ENCODE results near the gene CACNB4. TPM values are rescaled to one million over a fixed set of nuclear protein-coding genes. Genes with fewer than 3 reads are reported as not detected.

CACNB4 gene
- total and polyA plus RNA-seq, 10 of the 15 experiments (the other 5 are each of a cell fraction or from before 2014, with no cell fraction given) = 2.0 to 21.6 (median 9.3) TPM

DNA sequence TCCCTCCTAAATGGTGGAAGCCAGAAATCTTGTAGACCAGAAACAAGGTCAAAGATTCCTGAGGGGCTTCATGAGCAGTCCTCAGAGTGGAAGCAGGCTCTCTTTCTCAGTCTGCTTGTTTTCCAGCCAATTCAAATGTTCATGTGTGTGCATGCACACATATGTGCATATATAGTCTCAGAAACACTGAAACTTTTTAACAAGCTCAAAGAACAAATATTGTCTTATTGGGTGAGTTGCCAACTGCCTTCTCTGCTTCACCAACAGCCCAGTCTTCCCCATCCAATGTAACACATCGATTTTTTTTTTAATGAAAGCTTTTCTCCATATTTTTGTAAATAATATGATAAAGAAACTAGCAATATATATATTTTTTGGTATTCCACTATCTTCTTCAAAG, 3.7 kb downstream of the CACNB4 start:
- Histone ChIP-seq H3K36me3 (ENCODE audit: control insufficient read depth in 2 of 2, insufficient read depth in 2 of 2, low read length in 1 of 2) (no peaks in the 10 kb centered on the region), H3K27me3 (replicated peaks in 1 of 2; ENCODE audit: control insufficient read depth in 2 of 2, insufficient read depth in 2 of 2, low read length in 1 of 2) (peaks cover 5% of the 10 kb centered on the region in 2 experiments; a peak in 2 of 4 replicates), H3K4me1 (ENCODE audit: control insufficient read depth, insufficient read depth, low read length) (peaks cover 8% of the 10 kb centered on the region), H3K4me3 (no peak overlapping the region), H3K9me3 (replicated peaks; ENCODE audit: control insufficient read depth, insufficient read depth, low read length) (no peaks in the 10 kb centered on the region), H4K20me1 (ENCODE audit: control insufficient read depth, insufficient read depth) (no peaks in the 10 kb centered on the region), H3K27ac (ENCODE audit: control insufficient read depth, insufficient read depth) (no peak overlapping the region), H2AFZ (ENCODE audit: control insufficient read depth, low read depth, low read length) (no peak overlapping the region), H3K79me2 (ENCODE audit: control insufficient read depth, insufficient read depth, low read length) (0 out of 2 replicates have a peak, but pooled peaks cover 5% of the 10 kb centered on the region), H3K4me2 (ENCODE audit: control insufficient read depth, insufficient read depth) (no peak overlapping the region), H3K9ac (ENCODE audit: control insufficient read depth, insufficient read depth, low read length) (no peak overlapping the region)
- CTCF ChIA-PET = interaction anchor here (0.7 kb wide), 1 partner anchor 47 kb away, joined by 3 read pairs; no protein-coding TSS in a partner anchor
- 46% methylated on average over 1 of the region's 1 CpG for WGBS (ENCODE audit: insufficient coverage, insufficient replicate concordance, low lambda C conversion rate, missing lambda C conversion rate)
- FAIRE-seq (no peak), DNase-seq (ENCODE audit: low read depth, low spot score) (no peak), ATAC-seq (no peak)
- in situ Hi-C loops (cut with MboI) (no loop called here), intact Hi-C loops (cut with micrococcal nuclease; ENCODE audit: unreplicated experiment) (no loop called here)
- RAD21 ChIA-PET (ENCODE audit: unreplicated experiment) = no interaction called here
- BruUV-seq (replicated peaks) = no TSS peak
- SMC1A ChIA-PET (ENCODE audit: uncharacterized antibody, unreplicated experiment) = no interaction called here
- POLR2A ChIA-PET = no interaction called here
- TF ChIP-seq, protein P1, sequence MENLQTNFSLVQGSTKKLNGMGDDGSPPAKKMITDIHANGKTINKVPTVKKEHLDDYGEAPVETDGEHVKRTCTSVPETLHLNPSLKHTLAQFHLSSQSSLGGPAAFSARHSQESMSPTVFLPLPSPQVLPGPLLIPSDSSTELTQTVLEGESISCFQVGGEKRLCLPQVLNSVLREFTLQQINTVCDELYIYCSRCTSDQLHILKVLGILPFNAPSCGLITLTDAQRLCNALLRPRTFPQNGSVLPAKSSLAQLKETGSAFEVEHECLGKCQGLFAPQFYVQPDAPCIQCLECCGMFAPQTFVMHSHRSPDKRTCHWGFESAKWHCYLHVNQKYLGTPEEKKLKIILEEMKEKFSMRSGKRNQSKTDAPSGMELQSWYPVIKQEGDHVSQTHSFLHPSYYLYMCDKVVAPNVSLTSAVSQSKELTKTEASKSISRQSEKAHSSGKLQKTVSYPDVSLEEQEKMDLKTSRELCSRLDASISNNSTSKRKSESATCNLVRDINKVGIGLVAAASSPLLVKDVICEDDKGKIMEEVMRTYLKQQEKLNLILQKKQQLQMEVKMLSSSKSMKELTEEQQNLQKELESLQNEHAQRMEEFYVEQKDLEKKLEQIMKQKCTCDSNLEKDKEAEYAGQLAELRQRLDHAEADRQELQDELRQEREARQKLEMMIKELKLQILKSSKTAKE (IDR thresholded peaks at IDR 0.05; ENCODE audit: low read depth, poor library complexity, severe bottlenecking) = no peak
- no peak for TF ChIP-seq EED (IDR thresholded peaks at IDR 0.05; ENCODE audit: low read depth)
- TF ChIP-seq, protein P2, sequence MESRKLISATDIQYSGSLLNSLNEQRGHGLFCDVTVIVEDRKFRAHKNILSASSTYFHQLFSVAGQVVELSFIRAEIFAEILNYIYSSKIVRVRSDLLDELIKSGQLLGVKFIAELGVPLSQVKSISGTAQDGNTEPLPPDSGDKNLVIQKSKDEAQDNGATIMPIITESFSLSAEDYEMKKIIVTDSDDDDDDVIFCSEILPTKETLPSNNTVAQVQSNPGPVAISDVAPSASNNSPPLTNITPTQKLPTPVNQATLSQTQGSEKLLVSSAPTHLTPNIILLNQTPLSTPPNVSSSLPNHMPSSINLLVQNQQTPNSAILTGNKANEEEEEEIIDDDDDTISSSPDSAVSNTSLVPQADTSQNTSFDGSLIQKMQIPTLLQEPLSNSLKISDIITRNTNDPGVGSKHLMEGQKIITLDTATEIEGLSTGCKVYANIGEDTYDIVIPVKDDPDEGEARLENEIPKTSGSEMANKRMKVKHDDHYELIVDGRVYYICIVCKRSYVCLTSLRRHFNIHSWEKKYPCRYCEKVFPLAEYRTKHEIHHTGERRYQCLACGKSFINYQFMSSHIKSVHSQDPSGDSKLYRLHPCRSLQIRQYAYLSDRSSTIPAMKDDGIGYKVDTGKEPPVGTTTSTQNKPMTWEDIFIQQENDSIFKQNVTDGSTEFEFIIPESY (IDR thresholded peaks at IDR 0.05) = no peak
- TF ChIP-seq, protein P3, sequence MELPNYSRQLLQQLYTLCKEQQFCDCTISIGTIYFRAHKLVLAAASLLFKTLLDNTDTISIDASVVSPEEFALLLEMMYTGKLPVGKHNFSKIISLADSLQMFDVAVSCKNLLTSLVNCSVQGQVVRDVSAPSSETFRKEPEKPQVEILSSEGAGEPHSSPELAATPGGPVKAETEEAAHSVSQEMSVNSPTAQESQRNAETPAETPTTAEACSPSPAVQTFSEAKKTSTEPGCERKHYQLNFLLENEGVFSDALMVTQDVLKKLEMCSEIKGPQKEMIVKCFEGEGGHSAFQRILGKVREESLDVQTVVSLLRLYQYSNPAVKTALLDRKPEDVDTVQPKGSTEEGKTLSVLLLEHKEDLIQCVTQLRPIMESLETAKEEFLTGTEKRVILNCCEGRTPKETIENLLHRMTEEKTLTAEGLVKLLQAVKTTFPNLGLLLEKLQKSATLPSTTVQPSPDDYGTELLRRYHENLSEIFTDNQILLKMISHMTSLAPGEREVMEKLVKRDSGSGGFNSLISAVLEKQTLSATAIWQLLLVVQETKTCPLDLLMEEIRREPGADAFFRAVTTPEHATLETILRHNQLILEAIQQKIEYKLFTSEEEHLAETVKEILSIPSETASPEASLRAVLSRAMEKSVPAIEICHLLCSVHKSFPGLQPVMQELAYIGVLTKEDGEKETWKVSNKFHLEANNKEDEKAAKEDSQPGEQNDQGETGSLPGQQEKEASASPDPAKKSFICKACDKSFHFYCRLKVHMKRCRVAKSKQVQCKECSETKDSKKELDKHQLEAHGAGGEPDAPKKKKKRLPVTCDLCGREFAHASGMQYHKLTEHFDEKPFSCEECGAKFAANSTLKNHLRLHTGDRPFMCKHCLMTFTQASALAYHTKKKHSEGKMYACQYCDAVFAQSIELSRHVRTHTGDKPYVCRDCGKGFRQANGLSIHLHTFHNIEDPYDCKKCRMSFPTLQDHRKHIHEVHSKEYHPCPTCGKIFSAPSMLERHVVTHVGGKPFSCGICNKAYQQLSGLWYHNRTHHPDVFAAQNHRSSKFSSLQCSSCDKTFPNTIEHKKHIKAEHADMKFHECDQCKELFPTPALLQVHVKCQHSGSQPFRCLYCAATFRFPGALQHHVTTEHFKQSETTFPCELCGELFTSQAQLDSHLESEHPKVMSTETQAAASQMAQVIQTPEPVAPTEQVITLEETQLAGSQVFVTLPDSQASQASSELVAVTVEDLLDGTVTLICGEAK (IDR thresholded peaks at IDR 0.05; ENCODE audit: borderline replicate concordance) = no peak
- TF ChIP-seq RCOR1 (conservative IDR thresholded peaks at IDR 0.05; ENCODE audit: low read depth, low read length) = no peak
- no peak for TF ChIP-seq ZNF274 (IDR thresholded peaks at IDR 0.05; ENCODE audit: insufficient read depth, insufficient read length)
- TF ChIP-seq POLR2AphosphoS5 (IDR thresholded peaks at IDR 0.05; ENCODE audit: low read length) = no peak
- TF ChIP-seq EGR1 (IDR thresholded peaks at IDR 0.05; ENCODE audit: borderline replicate concordance in 1 of 2, low read depth in 2 of 2, low read length in 2 of 2) = no peak
- TF ChIP-seq NR2F1 (conservative IDR thresholded peaks at IDR 0.05) = no peak
- no peak for TF ChIP-seq BMI1 (IDR thresholded peaks at IDR 0.05; ENCODE audit: borderline replicate concordance)
- no peak for TF ChIP-seq ZBED1 (IDR thresholded peaks at IDR 0.05; ENCODE audit: borderline replicate concordance)
